Mesenchymal stem cell (in vitro differentiated cells and primary cell): ENCODE data around the gene SPRED1.

Experiments used
- DNase-seq: peaks from one replicate; pipeline ENCODE4 v3.0.0-alpha.2; 2013
- H2AFZ ChIP-seq: one replicate; pipeline ENCODE4 v1.6.1; 2013; ENCODE audit warnings: low read depth, mild to moderate bottlenecking, control low read depth, inconsistent platforms, low read length, moderate library complexity
- H2AK5ac ChIP-seq: 2 replicates; pipeline ENCODE4 v1.6.1; 2013; ENCODE audit warnings: low read length, moderate library complexity, mild to moderate bottlenecking, inconsistent platforms; ENCODE audit not compliant: severe bottlenecking
- H2BK120ac ChIP-seq: one replicate; pipeline ENCODE4 v1.6.1; 2013; ENCODE audit warnings: low read depth, mild to moderate bottlenecking, inconsistent platforms, low read length, moderate library complexity
- H2BK12ac ChIP-seq, 2 experiments: one replicate each; pipeline ENCODE4 v1.6.1; 2013; ENCODE audit warnings: inconsistent platforms in 2 of 2, low read length in 2 of 2, mild to moderate bottlenecking in 2 of 2, moderate library complexity in 2 of 2, control low read depth in 1 of 2
- H2BK15ac ChIP-seq: one replicate; pipeline ENCODE4 v1.6.1; 2013; ENCODE audit warnings: mild to moderate bottlenecking, low read depth, inconsistent platforms; ENCODE audit not compliant: poor library complexity, severe bottlenecking
- H2BK5ac ChIP-seq: 2 replicates; pipeline ENCODE4 v1.6.1; 2013; ENCODE audit warnings: low read depth, mild to moderate bottlenecking, low read length, control low read depth, inconsistent platforms; ENCODE audit not compliant: poor library complexity, severe bottlenecking
- H3K14ac ChIP-seq, 2 experiments: one replicate each; pipeline ENCODE4 v1.6.1; 2013; ENCODE audit warnings: inconsistent platforms in 2 of 2, low read length in 2 of 2, control low read depth in 1 of 2, mild to moderate bottlenecking in 1 of 2, moderate library complexity in 1 of 2
- H3K18ac ChIP-seq, 2 experiments: one replicate each; pipeline ENCODE4 v1.6.1; 2013; ENCODE audit warnings: inconsistent platforms in 2 of 2, low read length in 2 of 2, control low read depth in 1 of 2, low read depth in 1 of 2, mild to moderate bottlenecking in 1 of 2
- H3K23ac ChIP-seq, 2 experiments: one replicate each; pipeline ENCODE4 v1.6.1; 2013; ENCODE audit warnings: inconsistent platforms in 2 of 2, low read length in 2 of 2, mild to moderate bottlenecking in 2 of 2, moderate library complexity in 2 of 2, control low read depth in 1 of 2
- H3K27ac ChIP-seq: 2 replicates; pipeline ENCODE4 v1.5.1; 2013; ENCODE audit warnings: mild to moderate bottlenecking, moderate library complexity, low read length, control low read depth, inconsistent platforms; ENCODE audit not compliant: poor library complexity, severe bottlenecking
- H3K27me3 ChIP-seq, 2 experiments: 2 replicates each; pipeline versions ENCODE4 v1.6.1 to v1.7.0; 2013; ENCODE audit warnings: low read length in 2 of 2, mild to moderate bottlenecking in 2 of 2, moderate library complexity in 2 of 2, control low read depth in 1 of 2, inconsistent platforms in 1 of 2; ENCODE audit not compliant: control insufficient read depth in 1 of 2, insufficient read depth in 1 of 2
- H3K36me3 ChIP-seq, 2 experiments: 2 replicates each; pipeline versions ENCODE4 v1.6.1 to v1.7.0; 2013; ENCODE audit warnings: low read length in 2 of 2, control low read depth in 1 of 2, inconsistent platforms in 1 of 2, low read depth in 1 of 2, mild to moderate bottlenecking in 1 of 2; ENCODE audit not compliant: insufficient read depth in 2 of 2, control insufficient read depth in 1 of 2
- H3K4ac ChIP-seq, 2 experiments: one replicate each; pipeline ENCODE4 v1.6.1; 2013; ENCODE audit warnings: inconsistent platforms in 2 of 2, low read length in 2 of 2, mild to moderate bottlenecking in 2 of 2, moderate library complexity in 2 of 2, control low read depth in 1 of 2, low read depth in 1 of 2
- H3K4me1 ChIP-seq: 2 replicates; pipeline ENCODE4 v1.6.1; 2013; ENCODE audit warnings: low read depth, low read length, control low read depth; ENCODE audit not compliant: control insufficient read depth, insufficient read depth
- H3K4me2 ChIP-seq: 2 replicates; pipeline ENCODE4 v1.6.1; 2013; ENCODE audit warnings: low read length, mild to moderate bottlenecking, inconsistent platforms; ENCODE audit not compliant: poor library complexity, severe bottlenecking
- H3K4me3 ChIP-seq, 2 experiments: 2 replicates each; pipeline versions ENCODE4 v1.5.1 to v1.7.0; 2013; ENCODE audit warnings: low read length in 2 of 2, mild to moderate bottlenecking in 2 of 2, control low read depth in 1 of 2, low read depth in 1 of 2; ENCODE audit not compliant: insufficient read depth in 1 of 2
- H3K79me1 ChIP-seq: replicated peaks from 2 replicates; pipeline ENCODE4 v1.6.1; 2013; ENCODE audit warnings: mild to moderate bottlenecking, control low read depth, low read length, inconsistent platforms; ENCODE audit not compliant: poor library complexity, severe bottlenecking
- H3K9ac ChIP-seq: 2 replicates; pipeline ENCODE4 v1.7.0; 2013; ENCODE audit warnings: mild to moderate bottlenecking, low read length, moderate library complexity
- H3K9me3 ChIP-seq: 2 replicates; pipeline ENCODE4 v1.7.0; 2013; ENCODE audit warnings: mild to moderate bottlenecking, low read length; ENCODE audit not compliant: control insufficient read depth
- H4K8ac ChIP-seq: one replicate; pipeline ENCODE4 v1.6.1; 2013; ENCODE audit warnings: inconsistent platforms, mild to moderate bottlenecking, low read length, moderate library complexity
- H4K91ac ChIP-seq: one replicate; pipeline ENCODE4 v1.6.1; 2013; ENCODE audit warnings: mild to moderate bottlenecking, low read length, inconsistent platforms
- WGBS: methylation state at CpG from one replicate; pipeline ENCODE4 v1.1.7; 2013; ENCODE audit warnings: mixed read lengths; 5-methylcytosine and 5-hydroxymethylcytosine counted together

The SPRED1 gene

GRCh38 chr15:38369936-38370478, 117.4 kb downstream of the SPRED1 start:
- 47% methylated on average over 3 of the region's 4 CpGs for WGBS
- H3K18ac ChIP-seq: no peak overlapping the region

GRCh38 chr15:38373016-38373415, 120.4 kb downstream of the SPRED1 start:
- Histone ChIP-seq H4K91ac (no peak overlapping the region), H2AK5ac (no peak overlapping the region), H3K27me3 (no peaks in the 10 kb centered on the region), H3K79me1 (no peaks in the 10 kb centered on the region), H2BK12ac (no peak overlapping the region), H3K23ac (no peak overlapping the region), H3K36me3 (no peaks in the 10 kb centered on the region), H3K4me3 (no peak overlapping the region), H3K9ac (no peak overlapping the region), H2BK120ac (no peak overlapping the region), H3K14ac (no peak overlapping the region), H3K4ac (no peak overlapping the region), H2BK5ac (no peak overlapping the region), H2BK15ac (no peak overlapping the region), H3K18ac (no peak overlapping the region), H4K8ac (no peak overlapping the region), H3K9me3 (no peaks in the 10 kb centered on the region), H2AFZ (no peak overlapping the region), H3K27ac (no peak overlapping the region), H3K4me1 (no peaks in the 10 kb centered on the region), H3K4me2 (no peak overlapping the region)
- DNase-seq: no peak
- 39% methylated on average over 2 of the region's 4 CpGs for WGBS

More at GRCh38 chr15:38369936-38370478, 117.4 kb downstream of the SPRED1 start:
- Histone ChIP-seq H2BK5ac (no peak overlapping the region), H3K79me1 (no peaks in the 10 kb centered on the region), H4K8ac (no peak overlapping the region), H3K23ac (no peak overlapping the region), H3K36me3 (no peaks in the 10 kb centered on the region), H3K4me1 (no peaks in the 10 kb centered on the region), H2BK15ac (no peak overlapping the region), H3K4me2 (no peak overlapping the region), H3K27me3 (no peaks in the 10 kb centered on the region), H3K4me3 (no peak overlapping the region), H3K14ac (no peak overlapping the region), H4K91ac (no peak overlapping the region), H2AK5ac (no peak overlapping the region), H2AFZ (no peak overlapping the region), H2BK120ac (no peak overlapping the region), H3K9ac (no peak overlapping the region), H3K27ac (no peak overlapping the region), H3K4ac (no peak overlapping the region), H3K9me3 (no peaks in the 10 kb centered on the region), H2BK12ac (no peak overlapping the region)
- no peak for DNase-seq

- Histone ChIP-seq H2AFZ (no peak overlapping the region), H3K23ac (no peak overlapping the region), H2AK5ac (no peak overlapping the region), H3K36me3 (no peaks in the 10 kb centered on the region), H3K27me3 (no peaks in the 10 kb centered on the region), H3K4me1 (no peaks in the 10 kb centered on the region), H3K4me2 (no peak overlapping the region), H2BK12ac (no peak overlapping the region), H3K4ac (no peak overlapping the region), H3K14ac (no peak overlapping the region), H2BK120ac (no peak overlapping the region), H3K4me3 (no peak overlapping the region), H3K9me3 (no peaks in the 10 kb centered on the region), H3K27ac (no peak overlapping the region), H4K91ac (no peak overlapping the region), H2BK15ac (no peak overlapping the region), H2BK5ac (no peak overlapping the region), H3K79me1 (no peaks in the 10 kb centered on the region), H3K9ac (no peak overlapping the region), H3K18ac (no peak overlapping the region), H4K8ac (no peak overlapping the region)
- DNase-seq: no peak
Measured at GRCh38 chr15:38374029-38374428, 121.4 kb downstream of the SPRED1 start.

- 75% methylated on average over 4 of the region's 4 CpGs for WGBS
- H3K9me3 ChIP-seq: no peaks in the 10 kb centered on the region
- H3K4me2 ChIP-seq: no peak overlapping the region
- no peaks in the 10 kb centered on the region for H3K79me1 ChIP-seq
- H3K9ac ChIP-seq: no peak overlapping the region
- H2BK5ac ChIP-seq: no peak overlapping the region
- no peak overlapping the region for H2BK15ac ChIP-seq
- peak overlapping the region in 1 of 2 experiments; percentile 64 for H3K18ac ChIP-seq
- no peaks in the 10 kb centered on the region for H3K27me3 ChIP-seq
- no peak overlapping the region for H3K23ac ChIP-seq
- no peaks in the 10 kb centered on the region for H3K4me1 ChIP-seq
- H3K27ac ChIP-seq: no peak overlapping the region
- H3K14ac ChIP-seq: no peak overlapping the region
- H3K36me3 ChIP-seq: no peaks in the 10 kb centered on the region
- no peak overlapping the region for H3K4me3 ChIP-seq
- no peak overlapping the region for H3K4ac ChIP-seq
- peak overlapping the region; percentile 28 for H4K91ac ChIP-seq
- no peak overlapping the region for H2AK5ac ChIP-seq
- no peak for DNase-seq
- no peak overlapping the region for H4K8ac ChIP-seq
- H2BK120ac ChIP-seq: no peak overlapping the region
- peak overlapping the region in 1 of 2 experiments; percentile 38 for H2BK12ac ChIP-seq
- H2AFZ ChIP-seq: peak overlapping the region; percentile 1
Measured at GRCh38 chr15:38374556-38374955, 121.9 kb downstream of the SPRED1 start.
